ENCODE results near the gene BCL2L14. TPM values are rescaled to one million over a fixed set of nuclear protein-coding genes. Genes with fewer than 3 reads are reported as not detected.

Gene BCL2L14
- total and polyA plus RNA-seq, 9 of the 15 experiments (the other 6 are each of a cell fraction or from before 2014, with no cell fraction given) = not detected

GRCh38 chr12:12088761-12089160 is 18.0 kb downstream of the BCL2L14 start:
- H3K9me1 ChIP-seq (ENCODE audit: control insufficient read depth, insufficient read depth, low read length) = no peaks in the 10 kb centered on the region
- no peak overlapping the region for H3K4me3 ChIP-seq
- CTCF ChIA-PET (ENCODE audit: low intra/inter-chr PET ratio) = no interaction called here
- DNase-seq (ENCODE audit: extremely low read depth in 1 of 4, low spot score in 3 of 4) (no peak), FAIRE-seq (no peak), ATAC-seq (no peak)
- H3K9ac ChIP-seq (ENCODE audit: insufficient read depth in 1 of 2, low read depth in 2 of 2, low read length in 2 of 2) = no peak overlapping the region
- POLR2A ChIA-PET = no interaction called here
- no peaks in the 10 kb centered on the region for H3K9me3 ChIP-seq (replicated peaks; ENCODE audit: control insufficient read depth, insufficient read depth, low read depth, low read length)
- no TSS peak for BruUV-seq (replicated peaks)
- H3K4me2 ChIP-seq (ENCODE audit: insufficient read depth, low read length) = no peak overlapping the region
- no peaks in the 10 kb centered on the region for H4K20me1 ChIP-seq (replicated peaks; ENCODE audit: control insufficient read depth, insufficient read depth, low read length)
- peaks cover 0 to 5% of the 10 kb centered on the region in 2 experiments; a peak in 2 of 5 replicates for H3K4me1 ChIP-seq (replicated peaks in 1 of 2; ENCODE audit: control insufficient read depth in 2 of 2, insufficient read depth in 2 of 2, low read length in 2 of 2)
- intact Hi-C loops (cut with micrococcal nuclease) = no loop called here
- H3K36me3 ChIP-seq (ENCODE audit: control insufficient read depth, insufficient read depth, low read length) = no peaks in the 10 kb centered on the region
- 39% methylated on average over 8 of the region's 9 CpGs for WGBS (ENCODE audit: insufficient coverage, low coverage, missing lambda C conversion rate)
- no peak for TF ChIP-seq L3MBTL2 (IDR thresholded peaks at IDR 0.05)
- no peak for TF ChIP-seq CREM (IDR thresholded peaks at IDR 0.05; ENCODE audit: low read depth)
- TF ChIP-seq, protein P1, sequence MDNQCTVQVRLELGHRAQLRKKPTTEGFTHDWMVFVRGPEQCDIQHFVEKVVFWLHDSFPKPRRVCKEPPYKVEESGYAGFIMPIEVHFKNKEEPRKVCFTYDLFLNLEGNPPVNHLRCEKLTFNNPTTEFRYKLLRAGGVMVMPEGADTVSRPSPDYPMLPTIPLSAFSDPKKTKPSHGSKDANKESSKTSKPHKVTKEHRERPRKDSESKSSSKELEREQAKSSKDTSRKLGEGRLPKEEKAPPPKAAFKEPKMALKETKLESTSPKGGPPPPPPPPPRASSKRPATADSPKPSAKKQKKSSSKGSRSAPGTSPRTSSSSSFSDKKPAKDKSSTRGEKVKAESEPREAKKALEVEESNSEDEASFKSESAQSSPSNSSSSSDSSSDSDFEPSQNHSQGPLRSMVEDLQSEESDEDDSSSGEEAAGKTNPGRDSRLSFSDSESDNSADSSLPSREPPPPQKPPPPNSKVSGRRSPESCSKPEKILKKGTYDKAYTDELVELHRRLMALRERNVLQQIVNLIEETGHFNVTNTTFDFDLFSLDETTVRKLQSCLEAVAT (IDR thresholded peaks at IDR 0.05) = no peak
- no peak for TF ChIP-seq NFATC3 (IDR thresholded peaks at IDR 0.05)
- no peak for TF ChIP-seq HDGF (IDR thresholded peaks at IDR 0.05)
- TF ChIP-seq NEUROD1 (IDR thresholded peaks at IDR 0.05; ENCODE audit: borderline replicate concordance, low read depth, low read length, partially characterized antibody) = no peak
- TF ChIP-seq ZNF24 (IDR thresholded peaks at IDR 0.05) = no peak
- no peak for TF ChIP-seq KDM4B (IDR thresholded peaks at IDR 0.05; ENCODE audit: borderline replicate concordance in 2 of 2, low read depth in 1 of 2)
- TF ChIP-seq ZNF431 (CRISPR knock-in tag; IDR thresholded peaks at IDR 0.05) = no peak
- TF ChIP-seq NRF1 (conservative IDR thresholded peaks at IDR 0.05 in 1 of 2, IDR thresholded peaks at IDR 0.05 in 1 of 2) = no peak
- TF ChIP-seq PML (IDR thresholded peaks at IDR 0.05; ENCODE audit: low read length) = no peak
- no peak for TF ChIP-seq IFI16 (CRISPR knock-in tag; IDR thresholded peaks at IDR 0.05)
- no peak for TF ChIP-seq MEF2A (IDR thresholded peaks at IDR 0.05; ENCODE audit: control insufficient read depth, low read depth, low read length)
- no peak for TF ChIP-seq ZNF696 (CRISPR knock-in tag; conservative IDR thresholded peaks at IDR 0.05)
- no peak for TF ChIP-seq SRF (CRISPR knock-in tag; IDR thresholded peaks at IDR 0.05)
- no peak for TF ChIP-seq NR2F6 (CRISPR knock-in tag; IDR thresholded peaks at IDR 0.05)
- TF ChIP-seq PRMT5 (CRISPR knock-in tag; IDR thresholded peaks at IDR 0.05) = no peak
- no peak for TF ChIP-seq OTX1 (CRISPR knock-in tag; IDR thresholded peaks at IDR 0.05)
- no peak overlapping the region for H2AFZ ChIP-seq (ENCODE audit: low read depth, low read length)
- in situ Hi-C loops (cut with MboI) = loop anchor here (10.0 kb wide), 2 partner anchors 466 to 616 kb away; no protein-coding TSS in a partner anchor
- no peak overlapping the region for H3K27ac ChIP-seq (ENCODE audit: extremely low read depth, low read depth, low read length)
- H3K27me3 ChIP-seq (ENCODE audit: control insufficient read depth in 2 of 2, insufficient read depth in 2 of 2, low read length in 2 of 2) = no peaks in the 10 kb centered on the region
- no peaks in the 10 kb centered on the region for H3K79me2 ChIP-seq (ENCODE audit: control insufficient read depth, insufficient read depth, low read length)

Data from K562 (cell line).